ENCODE results near the gene CSH2.
A peak's percentile ranks its signal among the peaks of the same experiment; 100 is the strongest.
"Not testable (repeated sequence)": the region's sequence is repeated elsewhere in the genome, so short reads cannot be mapped to it uniquely, and the experiment has no call there.

DNA sequence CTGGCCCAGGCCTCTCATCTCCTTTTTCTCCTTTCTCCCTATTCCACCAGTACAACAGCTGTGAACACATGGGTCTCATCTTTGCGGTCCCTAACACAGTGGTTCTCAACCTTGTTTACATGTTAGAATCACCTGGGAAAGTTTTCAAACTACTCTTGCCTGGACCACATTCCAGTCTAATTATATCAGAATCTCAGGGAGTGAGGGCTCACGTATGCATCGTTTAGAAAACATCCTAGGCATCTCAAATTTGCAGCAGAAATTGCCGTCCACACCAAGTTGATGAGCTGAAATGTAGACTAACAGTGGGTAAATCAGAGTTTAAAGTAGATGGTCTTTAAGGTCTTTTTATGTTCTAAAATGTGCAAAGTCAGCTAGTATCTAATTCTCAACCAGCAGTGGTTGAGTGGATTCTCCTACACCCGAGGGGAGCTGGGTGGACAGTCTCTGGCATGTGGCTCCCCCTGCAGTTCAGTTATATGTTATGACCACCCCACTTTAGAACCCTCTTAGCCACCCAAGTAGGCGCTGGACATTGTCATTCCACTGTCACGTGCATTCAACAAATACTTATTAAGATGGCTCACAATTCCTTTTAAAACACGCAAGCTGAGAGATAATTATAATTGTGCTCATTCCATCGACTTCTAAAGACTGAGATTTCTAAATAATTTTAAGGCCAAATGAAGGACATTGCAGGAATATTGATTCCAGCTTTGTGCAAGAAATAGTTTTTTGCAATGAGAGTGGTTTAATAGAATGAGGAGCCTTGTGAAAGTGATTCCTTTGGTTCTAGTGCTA, 3.8 kb downstream of the CSH2 start:
- TF ChIP-seq, protein P1, sequence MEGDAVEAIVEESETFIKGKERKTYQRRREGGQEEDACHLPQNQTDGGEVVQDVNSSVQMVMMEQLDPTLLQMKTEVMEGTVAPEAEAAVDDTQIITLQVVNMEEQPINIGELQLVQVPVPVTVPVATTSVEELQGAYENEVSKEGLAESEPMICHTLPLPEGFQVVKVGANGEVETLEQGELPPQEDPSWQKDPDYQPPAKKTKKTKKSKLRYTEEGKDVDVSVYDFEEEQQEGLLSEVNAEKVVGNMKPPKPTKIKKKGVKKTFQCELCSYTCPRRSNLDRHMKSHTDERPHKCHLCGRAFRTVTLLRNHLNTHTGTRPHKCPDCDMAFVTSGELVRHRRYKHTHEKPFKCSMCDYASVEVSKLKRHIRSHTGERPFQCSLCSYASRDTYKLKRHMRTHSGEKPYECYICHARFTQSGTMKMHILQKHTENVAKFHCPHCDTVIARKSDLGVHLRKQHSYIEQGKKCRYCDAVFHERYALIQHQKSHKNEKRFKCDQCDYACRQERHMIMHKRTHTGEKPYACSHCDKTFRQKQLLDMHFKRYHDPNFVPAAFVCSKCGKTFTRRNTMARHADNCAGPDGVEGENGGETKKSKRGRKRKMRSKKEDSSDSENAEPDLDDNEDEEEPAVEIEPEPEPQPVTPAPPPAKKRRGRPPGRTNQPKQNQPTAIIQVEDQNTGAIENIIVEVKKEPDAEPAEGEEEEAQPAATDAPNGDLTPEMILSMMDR (IDR thresholded peaks at IDR 0.05; ENCODE audit: low read depth, low read length, poor library complexity, severe bottlenecking) = peak; percentile 48
- TF ChIP-seq EZH2phosphoT487 (IDR thresholded peaks at IDR 0.05; ENCODE audit: borderline replicate concordance, low read length) = not testable (repeated sequence)
